SU-DHL-6 (cell line): ENCODE data around the gene MEIS1.

Source experiments
- EZH2phosphoT487 ChIP-seq: fragments of 200-600 bp; sonication (generic), shearing (Covaris generic); conservative IDR thresholded peaks from 2 replicates; pipeline ENCODE4 v1.6.1; 2018; ENCODE audit warnings: mild to moderate bottlenecking, antibody characterized with exemption, low read length, moderate library complexity, mixed read lengths
- TF ChIP-seq, protein P1 (sequence below): fragments of 200-600 bp; sonication (generic); IDR thresholded peaks from one replicate; pipeline ENCODE4 v1.5.1; 2017; ENCODE audit warnings: antibody characterized with exemption, mild to moderate bottlenecking, low read length, moderate library complexity; ENCODE audit not compliant: insufficient read depth, poor library complexity, severe bottlenecking

- TF ChIP-seq, protein P1, sequence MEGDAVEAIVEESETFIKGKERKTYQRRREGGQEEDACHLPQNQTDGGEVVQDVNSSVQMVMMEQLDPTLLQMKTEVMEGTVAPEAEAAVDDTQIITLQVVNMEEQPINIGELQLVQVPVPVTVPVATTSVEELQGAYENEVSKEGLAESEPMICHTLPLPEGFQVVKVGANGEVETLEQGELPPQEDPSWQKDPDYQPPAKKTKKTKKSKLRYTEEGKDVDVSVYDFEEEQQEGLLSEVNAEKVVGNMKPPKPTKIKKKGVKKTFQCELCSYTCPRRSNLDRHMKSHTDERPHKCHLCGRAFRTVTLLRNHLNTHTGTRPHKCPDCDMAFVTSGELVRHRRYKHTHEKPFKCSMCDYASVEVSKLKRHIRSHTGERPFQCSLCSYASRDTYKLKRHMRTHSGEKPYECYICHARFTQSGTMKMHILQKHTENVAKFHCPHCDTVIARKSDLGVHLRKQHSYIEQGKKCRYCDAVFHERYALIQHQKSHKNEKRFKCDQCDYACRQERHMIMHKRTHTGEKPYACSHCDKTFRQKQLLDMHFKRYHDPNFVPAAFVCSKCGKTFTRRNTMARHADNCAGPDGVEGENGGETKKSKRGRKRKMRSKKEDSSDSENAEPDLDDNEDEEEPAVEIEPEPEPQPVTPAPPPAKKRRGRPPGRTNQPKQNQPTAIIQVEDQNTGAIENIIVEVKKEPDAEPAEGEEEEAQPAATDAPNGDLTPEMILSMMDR, result no peak
- TF ChIP-seq EZH2phosphoT487, result no peak
These were observed 62.7 kb downstream of the MEIS1 start for GRCh38 chr2:66497431-66498288.
